ENCODE measurements around the gene PTTG1. TPM values are rescaled to one million over a fixed set of nuclear protein-coding genes. Genes with fewer than 3 reads are reported as not detected.

PTTG1 gene
- total RNA-seq, 1 experiment from 2014 or later = 183 TPM

DNA sequence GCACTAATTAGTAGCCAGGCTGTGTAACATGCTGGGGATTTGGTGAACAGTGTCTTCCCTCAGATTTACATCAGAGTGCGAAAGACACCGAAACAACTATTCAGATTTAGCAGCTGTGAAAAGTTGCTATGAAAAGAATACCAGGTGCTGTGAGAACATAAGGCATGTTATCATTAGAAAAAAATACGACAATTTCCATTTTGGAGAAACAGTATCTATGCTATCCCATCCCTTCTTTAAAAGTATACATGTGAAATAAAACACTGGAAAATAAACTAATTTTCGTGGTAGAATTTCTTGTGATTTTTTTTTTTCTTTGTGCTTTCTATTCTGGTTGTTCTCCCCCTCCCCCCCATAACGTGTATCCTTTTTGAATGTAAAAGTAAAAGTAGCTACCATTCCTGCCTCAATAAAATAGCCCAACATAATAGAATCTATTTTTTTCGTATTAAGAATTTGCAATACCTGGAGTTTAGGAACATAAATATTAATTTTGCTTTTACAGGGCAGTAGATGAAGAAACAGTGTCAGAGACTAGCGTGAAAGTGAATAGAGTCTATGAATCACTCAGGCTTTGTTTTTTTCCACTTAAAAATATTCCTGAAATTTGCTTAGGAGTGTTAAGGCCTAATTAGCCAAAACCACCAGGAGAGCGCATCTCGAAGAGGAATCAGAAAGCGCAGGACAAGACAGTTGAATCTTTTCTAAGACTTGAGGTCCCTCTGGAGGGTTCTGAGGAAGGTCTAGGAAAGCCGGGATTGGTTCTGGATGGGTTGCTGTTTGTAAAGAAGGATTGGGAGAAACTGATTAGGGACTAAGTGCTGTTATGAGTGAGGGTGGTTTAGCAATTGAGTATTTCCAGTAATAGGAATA lies 2.0 kb upstream of the PTTG1 start:
- H3K9ac ChIP-seq (ENCODE audit: low read length) = peak overlapping the region; percentile 78
- ChIA-PET CTCF (interaction anchor here (0.7 to 2.2 kb wide), 2 partner anchors 19 to 838 kb away, joined by 3 to 21 read pairs; no protein-coding TSS in a partner anchor), POLR2A (interaction anchor here (0.7 to 1.0 kb wide), 2 partner anchors 19 to 1102 kb away, joined by 3 read pairs; no protein-coding TSS in a partner anchor), RAD21 (ENCODE audit: low non-redundant PET in 1 of 2, low total read pairs in 2 of 2, uncharacterized antibody in 2 of 2, unreplicated experiment in 2 of 2) (interaction anchor here in 1 of 2 experiments (0.7 kb wide), 1 partner anchor 29 kb away, joined by 3 read pairs; no protein-coding TSS in a partner anchor)
- H4K20me1 ChIP-seq (ENCODE audit: insufficient read depth) = 0 out of 2 replicates have a peak, but pooled peaks cover 3% of the 10 kb centered on the region
- no peaks in the 10 kb centered on the region for H3K9me2 ChIP-seq (ENCODE audit: insufficient read depth)
- intact Hi-C loops (cut with micrococcal nuclease) = no loop called here
- TF ChIP-seq EGR1 (IDR thresholded peaks at IDR 0.05; ENCODE audit: low read depth) (no peak), ATF3 (IDR thresholded peaks at IDR 0.05) (no peak), ZNF274 (IDR thresholded peaks at IDR 0.05; ENCODE audit: low read depth, low read length) (no peak), JUND (IDR thresholded peaks at IDR 0.05) (no peak), SRF (IDR thresholded peaks at IDR 0.05; ENCODE audit: low read depth) (no peak), CBX3 (IDR thresholded peaks at IDR 0.05; ENCODE audit: low read depth) (no peak), YY1 (IDR thresholded peaks at IDR 0.05; ENCODE audit: extremely low read depth, insufficient replicate concordance, low read depth, low read length) (no peak)
- TF ChIP-seq, protein P1, sequence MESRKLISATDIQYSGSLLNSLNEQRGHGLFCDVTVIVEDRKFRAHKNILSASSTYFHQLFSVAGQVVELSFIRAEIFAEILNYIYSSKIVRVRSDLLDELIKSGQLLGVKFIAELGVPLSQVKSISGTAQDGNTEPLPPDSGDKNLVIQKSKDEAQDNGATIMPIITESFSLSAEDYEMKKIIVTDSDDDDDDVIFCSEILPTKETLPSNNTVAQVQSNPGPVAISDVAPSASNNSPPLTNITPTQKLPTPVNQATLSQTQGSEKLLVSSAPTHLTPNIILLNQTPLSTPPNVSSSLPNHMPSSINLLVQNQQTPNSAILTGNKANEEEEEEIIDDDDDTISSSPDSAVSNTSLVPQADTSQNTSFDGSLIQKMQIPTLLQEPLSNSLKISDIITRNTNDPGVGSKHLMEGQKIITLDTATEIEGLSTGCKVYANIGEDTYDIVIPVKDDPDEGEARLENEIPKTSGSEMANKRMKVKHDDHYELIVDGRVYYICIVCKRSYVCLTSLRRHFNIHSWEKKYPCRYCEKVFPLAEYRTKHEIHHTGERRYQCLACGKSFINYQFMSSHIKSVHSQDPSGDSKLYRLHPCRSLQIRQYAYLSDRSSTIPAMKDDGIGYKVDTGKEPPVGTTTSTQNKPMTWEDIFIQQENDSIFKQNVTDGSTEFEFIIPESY (IDR thresholded peaks at IDR 0.05; ENCODE audit: extremely low read depth, insufficient replicate concordance, low read length) = no peak
- TF ChIP-seq, protein P2, sequence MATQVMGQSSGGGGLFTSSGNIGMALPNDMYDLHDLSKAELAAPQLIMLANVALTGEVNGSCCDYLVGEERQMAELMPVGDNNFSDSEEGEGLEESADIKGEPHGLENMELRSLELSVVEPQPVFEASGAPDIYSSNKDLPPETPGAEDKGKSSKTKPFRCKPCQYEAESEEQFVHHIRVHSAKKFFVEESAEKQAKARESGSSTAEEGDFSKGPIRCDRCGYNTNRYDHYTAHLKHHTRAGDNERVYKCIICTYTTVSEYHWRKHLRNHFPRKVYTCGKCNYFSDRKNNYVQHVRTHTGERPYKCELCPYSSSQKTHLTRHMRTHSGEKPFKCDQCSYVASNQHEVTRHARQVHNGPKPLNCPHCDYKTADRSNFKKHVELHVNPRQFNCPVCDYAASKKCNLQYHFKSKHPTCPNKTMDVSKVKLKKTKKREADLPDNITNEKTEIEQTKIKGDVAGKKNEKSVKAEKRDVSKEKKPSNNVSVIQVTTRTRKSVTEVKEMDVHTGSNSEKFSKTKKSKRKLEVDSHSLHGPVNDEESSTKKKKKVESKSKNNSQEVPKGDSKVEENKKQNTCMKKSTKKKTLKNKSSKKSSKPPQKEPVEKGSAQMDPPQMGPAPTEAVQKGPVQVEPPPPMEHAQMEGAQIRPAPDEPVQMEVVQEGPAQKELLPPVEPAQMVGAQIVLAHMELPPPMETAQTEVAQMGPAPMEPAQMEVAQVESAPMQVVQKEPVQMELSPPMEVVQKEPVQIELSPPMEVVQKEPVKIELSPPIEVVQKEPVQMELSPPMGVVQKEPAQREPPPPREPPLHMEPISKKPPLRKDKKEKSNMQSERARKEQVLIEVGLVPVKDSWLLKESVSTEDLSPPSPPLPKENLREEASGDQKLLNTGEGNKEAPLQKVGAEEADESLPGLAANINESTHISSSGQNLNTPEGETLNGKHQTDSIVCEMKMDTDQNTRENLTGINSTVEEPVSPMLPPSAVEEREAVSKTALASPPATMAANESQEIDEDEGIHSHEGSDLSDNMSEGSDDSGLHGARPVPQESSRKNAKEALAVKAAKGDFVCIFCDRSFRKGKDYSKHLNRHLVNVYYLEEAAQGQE (IDR thresholded peaks at IDR 0.05; ENCODE audit: low read depth) = no peak
- peaks cover 55% of the 10 kb centered on the region for H3K79me2 ChIP-seq (ENCODE audit: insufficient read depth, low read length)
- peak; percentile 1; the same call in 1 of the 2 replicates for ATAC-seq
- peak overlapping the region; percentile 85 to 93 for H3K4me3 ChIP-seq (replicated peaks in 1 of 2; ENCODE audit: low read depth in 1 of 2, low read length in 2 of 2)
- peaks cover 9 to 21% of the 10 kb centered on the region in 2 experiments; a peak in 3 of 4 replicates for H3K36me3 ChIP-seq (ENCODE audit: control insufficient read depth in 1 of 2, insufficient read depth in 2 of 2, low read length in 2 of 2)
- BruUV-seq (replicated peaks) = no TSS peak
- no peaks in the 10 kb centered on the region for H3K9me3 ChIP-seq (ENCODE audit: control insufficient read depth in 1 of 2, insufficient read depth in 1 of 2, low read depth in 1 of 2, low read length in 2 of 2)
- H3K27ac ChIP-seq (ENCODE audit: low read depth, low read length) = peak overlapping the region; percentile 50; the same call in 1 of the 2 replicates
- H3K27me3 ChIP-seq (ENCODE audit: insufficient read depth, low read length) = no peaks in the 10 kb centered on the region
- peaks cover 8 to 27% of the 10 kb centered on the region in 2 experiments; a peak in 3 of 4 replicates for H3K4me1 ChIP-seq (ENCODE audit: control insufficient read depth in 1 of 2, insufficient read depth in 2 of 2, low read length in 2 of 2)
- DNase-seq (ENCODE audit: low read depth, low spot score) = no peak
- peak overlapping the region; percentile 44 for H2AFZ ChIP-seq (ENCODE audit: low read depth, low read length, poor library complexity, severe bottlenecking)
- H3K4me2 ChIP-seq (ENCODE audit: low read length) = peak overlapping the region; percentile 89
